VCaP (cell line): Measurements from ENCODE around the gene UCHL3.
A peak's percentile ranks its signal among the peaks of the same experiment; 100 is the strongest.

Experiments
- H3K27ac ChIP-seq: fragments of 450-650 bp; 2 replicates; pipeline ENCODE4 v1.5.1; 2017
- TF ChIP-seq, protein P1 (sequence below): fragments of 450-650 bp; conservative IDR thresholded peaks from 2 replicates; pipeline ENCODE4 v1.5.1; 2017; ENCODE audit warnings: mild to moderate bottlenecking, moderate library complexity

The UCHL3 gene

DNA sequence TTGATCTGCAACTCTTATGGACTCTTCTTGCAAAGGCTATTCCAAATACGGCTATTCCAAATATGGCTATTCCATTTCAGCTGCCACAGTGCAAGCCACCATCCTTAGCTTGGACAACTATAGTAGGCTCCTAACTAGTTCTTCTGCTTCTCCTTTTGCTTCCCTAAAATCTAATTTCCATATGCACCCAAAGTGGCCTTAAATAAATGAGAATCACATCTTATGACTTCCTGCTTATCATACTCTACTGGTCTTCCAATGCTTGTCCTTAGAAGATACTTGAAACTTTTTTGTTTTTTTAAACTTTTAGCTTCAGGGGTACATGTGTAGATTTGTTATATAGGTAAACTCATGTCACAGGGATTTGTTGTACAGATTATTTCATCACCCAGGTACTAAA is 4.9 kb downstream of the UCHL3 start:
- no peak overlapping the region for H3K27ac ChIP-seq
- TF ChIP-seq, protein P1, sequence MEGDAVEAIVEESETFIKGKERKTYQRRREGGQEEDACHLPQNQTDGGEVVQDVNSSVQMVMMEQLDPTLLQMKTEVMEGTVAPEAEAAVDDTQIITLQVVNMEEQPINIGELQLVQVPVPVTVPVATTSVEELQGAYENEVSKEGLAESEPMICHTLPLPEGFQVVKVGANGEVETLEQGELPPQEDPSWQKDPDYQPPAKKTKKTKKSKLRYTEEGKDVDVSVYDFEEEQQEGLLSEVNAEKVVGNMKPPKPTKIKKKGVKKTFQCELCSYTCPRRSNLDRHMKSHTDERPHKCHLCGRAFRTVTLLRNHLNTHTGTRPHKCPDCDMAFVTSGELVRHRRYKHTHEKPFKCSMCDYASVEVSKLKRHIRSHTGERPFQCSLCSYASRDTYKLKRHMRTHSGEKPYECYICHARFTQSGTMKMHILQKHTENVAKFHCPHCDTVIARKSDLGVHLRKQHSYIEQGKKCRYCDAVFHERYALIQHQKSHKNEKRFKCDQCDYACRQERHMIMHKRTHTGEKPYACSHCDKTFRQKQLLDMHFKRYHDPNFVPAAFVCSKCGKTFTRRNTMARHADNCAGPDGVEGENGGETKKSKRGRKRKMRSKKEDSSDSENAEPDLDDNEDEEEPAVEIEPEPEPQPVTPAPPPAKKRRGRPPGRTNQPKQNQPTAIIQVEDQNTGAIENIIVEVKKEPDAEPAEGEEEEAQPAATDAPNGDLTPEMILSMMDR: no peak

DNA sequence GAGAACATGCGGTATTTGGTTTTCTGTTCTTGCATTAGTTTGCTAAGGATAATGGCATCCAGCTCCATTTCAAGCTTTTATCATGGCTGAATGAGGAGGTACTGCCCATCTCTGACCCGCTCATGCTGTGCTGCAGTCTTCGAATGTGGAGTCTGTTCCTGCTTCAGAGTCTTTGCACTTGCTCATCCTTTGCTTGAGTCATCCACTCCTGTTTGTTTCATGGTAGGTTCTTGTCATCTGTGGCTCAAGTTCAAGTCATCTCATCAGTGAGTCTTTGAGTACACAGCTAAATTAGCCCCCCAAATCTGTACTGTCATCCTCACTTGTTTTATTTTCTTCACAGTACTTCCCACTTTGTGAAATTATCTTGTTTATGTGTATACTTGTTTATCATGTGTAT is 5.4 kb downstream of the UCHL3 start:
- H3K27ac ChIP-seq: no peak overlapping the region
- TF ChIP-seq, protein P1: no peak

DNA sequence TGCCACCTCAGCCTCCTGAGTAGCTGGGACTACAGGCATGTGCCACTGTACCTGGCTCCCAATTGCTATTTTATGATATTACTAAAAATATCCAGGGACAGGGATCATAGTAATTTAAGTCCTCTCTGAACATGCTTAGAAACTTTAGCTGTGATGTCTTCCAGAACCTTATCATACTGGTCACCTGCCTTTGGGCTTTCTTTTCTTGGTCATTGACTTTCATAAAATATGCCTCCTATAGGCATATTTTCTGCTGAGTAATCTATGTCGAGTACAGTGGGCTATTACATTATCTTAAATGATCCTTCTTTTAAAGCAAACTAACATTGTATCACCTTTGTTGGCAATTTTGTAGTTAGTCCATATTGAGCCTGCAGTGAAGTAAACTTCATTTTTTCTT is 6.2 kb downstream of the UCHL3 start:
- no peak overlapping the region for H3K27ac ChIP-seq
- TF ChIP-seq, protein P1: no peak

DNA sequence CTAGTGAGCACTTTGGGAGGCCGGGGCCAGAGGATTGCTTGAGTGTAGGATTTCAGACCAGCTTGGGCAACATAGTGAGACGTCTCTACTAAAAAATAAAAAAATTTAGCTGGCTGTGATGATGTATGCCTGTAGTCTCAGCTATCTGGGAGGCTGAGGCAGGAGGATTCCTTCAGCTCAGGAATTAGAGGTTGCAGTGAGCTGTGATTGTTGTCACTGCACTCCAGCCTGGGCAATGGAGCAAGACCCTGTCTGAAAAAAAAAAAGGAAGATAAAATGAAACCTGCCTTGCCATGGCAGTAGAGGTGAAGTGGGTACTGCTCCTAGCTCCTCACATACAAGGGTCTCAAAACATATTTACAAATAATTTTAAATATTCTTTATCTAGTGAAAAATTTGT is 7.4 kb downstream of the UCHL3 start:
- TF ChIP-seq, protein P1: no peak
- H3K27ac ChIP-seq: no peak overlapping the region

DNA sequence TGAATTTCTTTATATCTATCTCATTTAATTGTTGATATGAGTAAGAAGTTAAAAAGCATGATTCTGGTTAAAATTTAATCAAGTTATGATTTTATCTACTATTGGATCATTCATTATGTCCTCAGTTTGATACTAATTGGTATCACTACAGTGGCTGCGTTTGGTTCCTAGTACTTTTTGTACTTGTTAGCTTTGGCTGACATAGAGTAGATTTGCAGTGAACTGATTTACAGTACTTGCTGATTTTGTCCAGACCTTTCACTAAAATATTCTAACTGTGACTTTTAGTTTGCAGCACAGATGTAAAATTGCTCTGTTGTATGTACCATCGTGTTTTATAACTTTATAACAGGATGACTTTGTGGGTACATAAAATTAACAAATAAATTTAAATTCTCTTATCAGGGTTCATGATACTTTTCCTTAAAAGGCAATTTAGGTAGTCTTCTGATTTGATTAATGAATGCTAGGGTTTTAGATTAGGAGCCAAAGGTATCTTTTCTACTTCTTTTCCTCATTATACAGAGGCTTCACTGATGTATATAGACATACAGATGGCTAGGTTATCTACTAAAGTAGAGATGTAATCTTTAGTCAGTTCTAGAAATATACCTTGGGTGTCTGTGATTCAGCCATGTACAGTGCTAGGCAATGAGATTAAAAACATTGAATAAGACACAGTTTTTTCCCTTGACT is 8.7 kb downstream of the UCHL3 start:
- H3K27ac ChIP-seq: no peak overlapping the region

DNA sequence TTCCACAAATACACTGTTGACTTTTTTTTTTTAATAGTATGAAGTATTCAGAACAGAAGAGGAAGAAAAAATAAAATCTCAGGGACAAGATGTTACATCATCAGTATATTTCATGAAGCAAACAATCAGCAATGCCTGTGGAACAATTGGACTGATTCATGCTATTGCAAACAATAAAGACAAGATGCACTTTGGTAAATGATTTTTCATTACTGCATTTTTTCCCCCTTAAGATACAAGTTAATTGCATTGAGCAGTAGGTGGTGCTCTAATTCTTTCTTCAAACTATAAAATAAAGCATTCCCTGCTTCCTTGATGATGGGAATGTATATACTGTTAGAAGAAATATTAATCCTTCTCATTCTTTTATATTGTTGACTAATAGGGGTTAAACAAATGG is 17.1 kb downstream of the UCHL3 start:
- TF ChIP-seq, protein P1: peak; percentile 71
- H3K27ac ChIP-seq: no peak overlapping the region

More for the DNA sequence above, 8.7 kb downstream of the UCHL3 start:
- TF ChIP-seq, protein P1: no peak

DNA sequence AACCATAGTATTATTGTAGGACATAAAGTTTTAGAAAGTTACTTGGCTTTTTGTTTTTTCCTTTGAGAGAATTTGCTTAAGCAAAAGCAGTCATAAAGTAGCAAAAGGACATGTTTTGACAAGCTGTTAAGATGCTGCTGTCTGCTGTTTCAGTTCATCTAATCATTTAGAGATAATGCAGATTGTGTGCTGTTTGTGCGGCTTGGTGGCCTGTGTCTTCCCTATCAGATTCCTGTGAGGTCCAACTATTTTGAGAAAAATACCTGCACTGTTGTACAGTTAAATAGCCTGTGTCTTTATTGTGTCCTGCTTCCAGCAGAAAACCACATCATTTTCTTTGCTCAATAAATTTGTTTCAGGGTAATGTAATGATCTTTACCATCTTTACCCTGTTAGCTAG is 20.0 kb downstream of the UCHL3 start:
- no peak overlapping the region for H3K27ac ChIP-seq
- TF ChIP-seq, protein P1: no peak
